Measurements from ENCODE around the gene DIS3.
"Not testable (repeated sequence)": the region's sequence is repeated elsewhere in the genome, so short reads cannot be mapped to it uniquely, and the experiment has no call there.

DIS3 gene, protein sequence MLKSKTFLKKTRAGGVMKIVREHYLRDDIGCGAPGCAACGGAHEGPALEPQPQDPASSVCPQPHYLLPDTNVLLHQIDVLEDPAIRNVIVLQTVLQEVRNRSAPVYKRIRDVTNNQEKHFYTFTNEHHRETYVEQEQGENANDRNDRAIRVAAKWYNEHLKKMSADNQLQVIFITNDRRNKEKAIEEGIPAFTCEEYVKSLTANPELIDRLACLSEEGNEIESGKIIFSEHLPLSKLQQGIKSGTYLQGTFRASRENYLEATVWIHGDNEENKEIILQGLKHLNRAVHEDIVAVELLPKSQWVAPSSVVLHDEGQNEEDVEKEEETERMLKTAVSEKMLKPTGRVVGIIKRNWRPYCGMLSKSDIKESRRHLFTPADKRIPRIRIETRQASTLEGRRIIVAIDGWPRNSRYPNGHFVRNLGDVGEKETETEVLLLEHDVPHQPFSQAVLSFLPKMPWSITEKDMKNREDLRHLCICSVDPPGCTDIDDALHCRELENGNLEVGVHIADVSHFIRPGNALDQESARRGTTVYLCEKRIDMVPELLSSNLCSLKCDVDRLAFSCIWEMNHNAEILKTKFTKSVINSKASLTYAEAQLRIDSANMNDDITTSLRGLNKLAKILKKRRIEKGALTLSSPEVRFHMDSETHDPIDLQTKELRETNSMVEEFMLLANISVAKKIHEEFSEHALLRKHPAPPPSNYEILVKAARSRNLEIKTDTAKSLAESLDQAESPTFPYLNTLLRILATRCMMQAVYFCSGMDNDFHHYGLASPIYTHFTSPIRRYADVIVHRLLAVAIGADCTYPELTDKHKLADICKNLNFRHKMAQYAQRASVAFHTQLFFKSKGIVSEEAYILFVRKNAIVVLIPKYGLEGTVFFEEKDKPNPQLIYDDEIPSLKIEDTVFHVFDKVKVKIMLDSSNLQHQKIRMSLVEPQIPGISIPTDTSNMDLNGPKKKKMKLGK

DNA sequence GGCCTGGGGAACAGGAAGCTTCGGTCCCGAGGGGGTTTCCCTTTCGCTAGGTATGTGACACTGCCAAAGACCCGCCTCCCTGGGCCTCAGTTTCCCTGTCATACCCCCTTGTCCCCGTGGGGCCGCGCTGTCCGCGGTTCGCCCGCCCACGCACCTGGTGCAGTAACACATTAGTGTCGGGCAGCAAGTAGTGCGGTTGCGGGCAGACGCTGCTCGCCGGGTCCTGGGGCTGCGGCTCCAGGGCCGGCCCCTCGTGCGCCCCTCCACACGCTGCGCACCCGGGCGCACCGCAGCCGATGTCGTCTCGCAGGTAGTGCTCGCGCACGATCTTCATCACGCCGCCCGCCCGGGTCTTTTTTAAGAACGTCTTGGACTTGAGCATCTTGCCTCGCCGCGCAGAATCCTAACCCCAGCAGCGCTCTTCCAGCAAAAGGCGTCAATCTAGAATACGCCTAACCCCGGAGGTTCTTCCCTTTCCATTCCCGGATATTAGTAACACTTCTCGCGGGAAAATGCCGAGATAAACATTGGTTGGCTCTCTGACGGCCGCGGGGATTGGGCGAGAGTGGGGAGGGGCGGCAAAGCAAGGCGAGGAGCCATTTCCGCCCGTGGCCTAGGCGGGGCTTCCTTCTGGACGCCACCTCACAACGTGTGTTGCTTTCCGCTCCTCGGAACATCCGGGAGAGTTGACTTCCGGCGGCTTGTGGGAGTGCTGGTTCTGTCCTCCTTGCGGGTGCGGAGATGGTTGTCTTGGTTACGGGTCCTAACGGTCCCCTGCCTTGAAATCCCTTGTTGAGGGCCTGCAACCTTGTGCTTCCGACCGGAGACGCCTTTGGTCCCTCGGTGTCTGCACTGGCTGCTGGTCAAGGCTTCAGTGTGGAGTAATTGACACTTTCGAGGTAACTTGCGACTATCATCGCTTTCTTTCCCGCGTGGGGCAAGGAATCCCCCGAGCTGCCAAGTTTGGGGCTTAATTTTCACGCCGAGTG is at the start of gene DIS3, which contains the start of gene PIBF1:
DIS3 (minus strand) TSS at position 450 of the 989 bp plus-strand sequence; CDS start at position 382, 68 bp downstream.
PIBF1 (plus strand) TSS at position 683 of the 989 bp plus-strand sequence. CDS start 1,337 bp downstream, outside the sequence.
- DNase-seq = peak; percentile 90

DNA sequence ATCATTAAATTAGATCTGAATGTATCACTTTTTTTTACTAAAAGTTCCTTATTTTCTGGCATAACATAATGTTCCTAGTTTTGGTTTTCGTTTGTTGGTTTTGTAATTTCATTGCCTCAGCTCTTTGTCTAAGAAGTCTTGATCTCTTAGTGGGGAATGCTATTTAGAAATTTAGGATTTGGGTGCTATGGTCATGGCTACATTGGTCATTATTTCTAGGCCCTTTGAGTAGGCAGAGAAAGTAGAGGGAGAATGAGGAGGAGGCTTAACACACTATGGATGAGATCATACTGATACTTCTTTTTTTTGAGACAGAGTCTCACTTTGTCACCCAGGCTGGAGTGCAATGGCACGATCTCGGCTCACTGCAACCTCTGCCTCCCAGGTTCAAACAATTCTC is 42.0 kb upstream of the DIS3 start:
- no peak for DNase-seq

DNA sequence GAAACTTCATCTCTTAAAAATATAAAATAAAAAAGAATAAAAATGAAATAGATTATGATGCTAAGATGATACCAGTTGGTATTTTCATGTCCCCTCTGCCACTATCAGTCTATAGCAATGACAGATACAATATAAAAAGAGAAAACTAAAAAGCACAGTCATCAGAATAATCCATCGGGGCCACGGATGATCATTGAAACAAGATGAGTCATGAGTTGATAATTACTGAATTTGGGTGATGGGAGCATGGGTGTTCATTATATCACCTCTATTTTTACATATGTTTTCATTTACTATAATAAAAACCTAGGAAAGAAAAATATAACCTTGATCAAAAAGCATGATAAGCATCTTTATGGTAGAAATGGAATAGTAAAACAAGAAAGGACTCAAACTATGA is 41.4 kb upstream of the DIS3 start:
- no peak for DNase-seq

DNA sequence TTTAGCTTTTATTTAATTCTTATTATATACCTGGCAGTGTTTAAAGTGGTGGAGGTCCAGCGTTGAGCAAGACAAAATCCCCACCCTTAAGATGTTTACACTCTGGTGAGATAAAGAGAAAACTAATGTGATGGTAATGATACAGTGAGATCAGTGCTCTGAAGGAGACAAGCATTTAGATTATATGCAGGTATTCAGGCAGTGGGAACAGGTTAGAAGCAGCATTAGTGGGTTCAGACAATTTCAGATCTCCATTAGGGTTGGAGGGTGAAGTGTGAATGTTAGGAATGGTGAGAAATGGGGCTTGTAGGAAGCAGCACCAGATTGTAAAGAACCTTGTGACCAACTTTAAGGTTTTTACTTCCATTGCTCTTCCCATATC is 39.2 kb upstream of the DIS3 start:
- no peak for DNase-seq

DNA sequence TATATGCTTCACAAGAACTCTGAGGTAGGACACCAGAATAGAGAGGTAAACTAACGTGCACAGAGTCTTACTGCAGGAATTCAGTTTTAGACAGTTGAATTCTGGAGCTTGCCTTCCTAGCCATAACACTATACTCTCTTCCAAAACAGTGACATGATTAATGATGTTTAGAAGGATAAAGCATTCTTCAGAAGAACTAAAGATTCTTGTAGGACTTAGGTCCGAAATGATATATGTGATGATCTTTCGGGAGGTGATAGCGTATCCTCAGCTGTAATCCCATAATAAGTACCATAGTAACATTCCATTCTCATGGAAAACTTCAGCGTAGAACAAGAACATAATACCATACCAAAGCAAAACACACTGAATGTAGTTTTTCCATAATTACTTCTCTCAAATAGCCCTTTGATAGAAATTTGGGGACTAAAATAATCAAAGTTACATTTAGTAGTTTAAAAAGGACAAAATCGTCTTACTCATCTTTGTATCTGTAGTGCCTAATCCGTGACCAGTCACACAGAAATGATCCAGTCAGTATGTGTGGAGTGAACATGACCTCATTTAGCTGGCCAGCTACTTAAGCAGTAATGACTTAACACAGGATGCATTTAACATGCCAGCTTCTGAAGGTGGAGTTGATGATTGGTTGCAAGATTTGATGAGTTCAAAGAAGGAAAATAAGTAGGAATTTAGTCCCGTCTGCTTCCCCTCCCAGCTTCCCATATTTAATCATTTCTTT is 38.6 kb upstream of the DIS3 start:
- DNase-seq = no peak

DNA sequence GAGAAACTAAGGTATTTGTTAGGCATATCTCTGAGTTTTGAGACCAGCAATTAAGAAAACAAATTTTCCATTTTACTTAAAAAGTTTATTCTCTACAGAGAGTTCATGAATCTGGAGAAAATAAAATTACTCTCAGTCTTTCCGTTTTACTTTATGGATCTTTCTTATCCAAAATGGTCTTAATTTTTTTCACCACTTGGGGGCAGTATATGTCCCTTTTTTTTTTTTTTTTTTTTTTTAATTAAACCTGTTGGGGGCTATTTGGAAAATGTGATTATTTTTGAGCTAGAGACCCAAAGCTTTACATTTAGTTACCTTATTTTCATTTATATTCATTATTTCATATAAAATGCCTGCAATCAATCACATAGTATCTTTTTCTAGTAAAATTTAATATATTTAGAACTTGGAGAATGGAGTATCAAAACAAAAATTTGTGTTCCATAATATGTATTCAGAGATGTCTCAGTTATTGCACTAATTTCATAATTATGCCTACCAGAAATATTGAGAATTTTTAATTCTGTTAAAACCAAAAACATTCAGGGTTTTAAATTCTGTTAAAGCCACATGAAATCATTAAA is 27.3 kb upstream of the DIS3 start:
- DNase-seq = no peak

DNA sequence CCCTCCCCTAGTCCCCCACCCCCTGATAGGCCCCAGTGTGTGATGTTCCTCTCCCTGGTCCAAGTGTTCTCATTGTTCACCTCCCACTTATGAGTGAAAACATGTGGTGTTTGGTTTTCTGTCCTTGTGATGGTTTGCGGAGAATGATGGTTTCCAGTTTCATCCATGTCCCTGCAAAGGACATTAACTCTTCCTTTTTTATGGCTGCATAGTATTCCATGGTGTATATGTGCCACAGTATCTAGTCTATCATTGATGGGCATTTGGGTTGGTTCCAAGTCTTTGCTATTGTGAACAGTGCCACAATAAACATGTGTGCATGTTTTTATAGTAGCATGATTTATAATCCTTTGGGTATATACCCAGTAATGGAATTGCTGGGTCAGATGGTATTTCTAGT is 24.8 kb upstream of the DIS3 start:
- DNase-seq = not testable (repeated sequence)

DNA sequence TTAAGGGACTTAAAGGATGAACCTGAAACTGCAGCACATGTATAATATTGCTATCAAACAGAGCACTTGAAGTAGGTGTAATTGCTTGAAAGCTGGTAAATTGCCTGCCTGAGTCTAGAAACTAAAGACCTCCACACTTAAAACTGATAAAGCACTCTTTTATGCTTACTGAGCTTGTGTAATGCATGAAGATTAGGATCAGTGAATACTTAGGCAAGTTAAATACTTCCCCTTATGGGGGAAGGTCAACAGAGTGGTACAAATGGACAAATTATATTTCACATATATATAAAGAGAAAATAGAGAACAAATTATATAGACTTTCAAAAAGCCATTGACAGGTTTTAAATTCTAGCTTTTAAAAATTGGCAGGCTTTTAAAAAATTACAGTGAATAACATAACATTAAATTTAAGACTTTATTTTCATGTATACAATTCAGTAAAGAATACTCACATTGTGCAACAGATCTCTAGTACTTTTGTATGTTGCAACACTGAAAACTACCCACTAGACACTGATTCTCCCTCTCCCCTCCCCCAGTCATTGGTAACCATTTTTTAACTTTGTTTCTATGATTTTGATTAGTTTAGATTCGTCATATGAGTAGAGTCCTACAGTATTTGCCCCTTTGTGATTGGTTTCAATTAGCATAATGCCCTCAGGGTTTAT is 24.1 kb upstream of the DIS3 start:
- DNase-seq = no peak

DNA sequence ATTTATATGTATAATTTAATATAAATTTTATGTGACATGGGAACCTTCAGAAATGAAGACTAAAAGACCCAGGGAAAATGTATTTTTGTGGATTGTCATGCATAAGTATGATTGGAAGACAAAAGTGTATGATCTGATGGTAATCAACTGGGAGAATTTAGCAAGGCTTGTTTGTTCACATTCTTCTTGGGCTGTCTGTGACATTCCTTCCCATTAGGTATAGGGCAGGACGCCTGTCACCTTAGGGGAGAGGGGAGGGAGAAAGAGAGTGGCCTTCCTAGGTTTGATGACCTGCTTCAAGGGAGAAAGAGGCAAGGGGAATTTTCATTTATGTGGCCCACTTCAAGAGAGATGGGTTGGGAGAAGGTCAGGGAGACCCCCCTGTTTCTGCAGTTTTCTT is 22.6 kb upstream of the DIS3 start:
- no peak for DNase-seq

DNA sequence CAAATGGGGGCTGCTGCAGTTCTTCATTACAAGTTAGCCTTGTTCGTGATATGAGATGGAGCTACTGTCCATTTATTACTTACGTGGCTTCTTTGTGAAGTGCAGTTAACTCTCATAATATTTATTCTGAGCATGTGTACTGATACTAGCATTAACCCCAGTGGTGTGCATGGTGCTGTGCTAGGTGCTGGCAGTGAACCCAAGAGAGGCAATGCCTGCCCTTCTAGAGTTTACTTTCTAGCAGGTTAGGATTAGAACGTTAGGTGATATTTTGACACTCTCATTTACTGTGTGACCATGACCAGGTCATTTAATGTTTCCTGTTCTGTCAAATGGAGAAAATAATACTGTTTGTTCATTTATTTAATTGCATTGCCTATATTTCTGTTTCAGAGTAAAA is 17.1 kb upstream of the DIS3 start:
- no peak for DNase-seq

DNA sequence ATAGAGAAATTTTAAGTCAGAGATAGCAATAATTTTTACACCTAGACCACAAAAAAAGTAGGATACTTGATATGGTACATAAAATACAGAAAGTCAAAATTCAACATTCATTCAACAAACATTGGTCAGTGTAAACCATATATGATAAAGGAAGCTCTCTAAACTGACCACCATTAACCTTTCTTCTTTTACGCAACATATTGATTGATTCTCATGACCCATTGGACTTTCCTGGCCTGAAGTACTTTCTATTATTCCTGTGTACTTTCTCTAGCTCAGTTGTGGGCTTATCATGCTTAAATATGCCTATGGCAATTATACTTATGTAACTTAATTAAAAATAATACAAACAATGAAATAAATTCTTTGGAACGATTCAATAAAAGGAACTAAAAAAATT is 10.9 kb upstream of the DIS3 start:
- DNase-seq = no peak

DNA sequence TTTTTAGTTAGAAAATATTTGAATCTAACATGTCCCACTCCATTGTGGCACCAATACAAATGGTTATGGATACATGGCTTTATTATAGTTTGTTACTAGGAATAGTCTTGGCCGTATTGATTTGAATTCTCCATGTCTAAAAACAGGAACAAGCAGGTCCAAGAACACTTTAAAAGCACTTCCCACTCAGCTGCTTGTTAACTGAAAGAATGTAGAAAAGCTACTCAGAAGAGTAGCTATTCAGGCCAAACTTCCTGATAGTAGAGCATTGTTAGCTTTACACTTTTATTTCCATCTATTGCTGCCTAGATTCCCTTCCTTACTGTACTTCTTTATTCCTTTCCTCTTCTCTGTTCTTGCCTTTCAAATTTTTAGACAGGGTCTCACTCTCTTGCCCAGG is 7.1 kb upstream of the DIS3 start:
- DNase-seq = no peak

DNA sequence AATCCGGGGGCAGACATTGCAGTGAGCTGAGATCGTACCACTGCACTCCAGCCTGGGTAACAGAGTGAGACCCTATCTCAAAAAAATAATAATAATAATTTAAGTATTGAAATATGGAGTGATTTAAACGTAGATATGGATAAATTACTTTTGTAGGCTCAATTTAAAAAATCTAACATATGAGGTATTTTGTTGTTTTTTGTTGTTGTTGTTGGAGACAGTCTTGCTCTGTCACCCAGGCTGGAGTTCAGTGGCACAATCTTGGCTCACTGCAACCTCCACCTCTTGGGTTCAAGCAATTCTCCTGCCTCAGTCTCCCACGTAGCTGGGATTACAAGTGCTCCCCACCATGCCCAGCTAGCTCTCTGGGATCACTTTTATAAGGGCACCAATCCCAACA is 3.0 kb upstream of the DIS3 start:
- not testable (repeated sequence) for DNase-seq

DNA sequence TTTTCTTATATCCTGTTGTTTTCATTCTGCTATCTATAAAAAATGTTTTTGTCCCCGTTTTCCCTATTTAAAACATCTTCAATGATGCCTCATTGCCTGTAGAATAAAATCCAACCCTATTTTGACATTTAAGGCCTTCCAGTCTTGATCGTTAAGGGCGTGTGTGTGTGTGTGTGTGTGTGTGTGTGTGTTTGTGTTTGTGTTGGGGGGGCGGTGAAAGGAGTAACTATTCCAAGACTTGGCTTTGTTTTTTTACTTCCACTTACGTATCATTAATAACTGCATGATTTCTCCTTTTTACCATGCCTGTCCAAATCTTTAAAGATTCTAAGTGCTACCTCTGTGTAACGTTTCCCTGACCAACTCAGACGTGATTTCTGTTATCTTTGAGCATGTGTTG is 1.0 kb upstream of the DIS3 start:
- no peak for DNase-seq

DNA sequence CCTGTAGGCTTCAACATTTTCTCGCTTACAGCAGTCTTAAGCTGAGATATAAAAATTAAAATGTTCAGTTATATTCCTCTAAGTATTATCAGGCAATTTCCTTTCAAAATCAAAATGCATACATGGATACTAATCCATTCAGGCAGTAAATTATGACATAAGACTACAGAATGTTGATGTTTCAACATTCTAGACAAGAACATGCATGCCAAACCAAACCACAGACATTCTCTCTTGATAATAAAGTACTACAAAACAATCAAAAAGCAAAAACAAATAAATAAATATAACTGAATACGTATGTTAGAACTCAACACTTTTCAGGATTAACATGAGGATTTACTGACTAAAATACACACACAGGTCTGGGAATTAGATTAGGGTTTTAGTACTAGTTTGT is 7.7 kb downstream of the DIS3 start:
- DNase-seq = no peak

DNA sequence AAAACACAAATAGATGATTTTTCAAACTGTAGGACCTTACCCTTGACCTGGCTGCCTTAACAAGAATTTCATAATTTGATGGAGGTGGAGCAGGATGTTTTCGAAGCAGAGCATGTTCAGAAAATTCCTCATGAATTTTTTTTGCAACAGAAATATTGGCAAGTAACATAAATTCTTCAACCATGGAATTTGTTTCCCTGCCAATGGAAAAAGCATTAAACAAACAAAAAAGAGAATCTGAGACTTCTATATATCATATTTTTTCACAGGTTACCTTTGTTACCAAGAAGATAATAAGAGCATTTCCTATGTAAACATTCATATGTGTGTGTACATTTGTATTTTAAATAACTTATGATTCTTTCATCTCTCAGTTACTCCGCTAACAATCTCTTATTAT is 18.3 kb downstream of the DIS3 start:
- DNase-seq = no peak

DNA sequence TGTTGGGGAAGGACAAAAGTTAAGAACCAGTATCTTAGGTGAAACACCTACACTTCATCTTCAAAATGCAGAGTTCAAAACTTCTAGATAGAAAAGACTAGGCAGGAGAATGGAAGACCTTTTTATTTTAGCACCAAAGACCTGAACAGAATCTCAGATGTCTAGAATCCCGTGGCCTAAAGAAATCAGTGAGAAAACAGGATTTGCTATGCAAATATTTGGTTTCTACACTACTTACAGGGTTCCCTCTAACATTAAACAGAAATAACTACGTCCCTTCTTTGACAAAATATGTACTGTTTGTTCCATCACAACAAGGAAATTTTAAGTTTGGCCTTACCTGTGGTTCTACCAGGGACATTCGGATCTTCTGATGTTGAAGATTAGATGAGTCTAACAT is 21.5 kb downstream of the DIS3 start:
- no peak for DNase-seq

DNA sequence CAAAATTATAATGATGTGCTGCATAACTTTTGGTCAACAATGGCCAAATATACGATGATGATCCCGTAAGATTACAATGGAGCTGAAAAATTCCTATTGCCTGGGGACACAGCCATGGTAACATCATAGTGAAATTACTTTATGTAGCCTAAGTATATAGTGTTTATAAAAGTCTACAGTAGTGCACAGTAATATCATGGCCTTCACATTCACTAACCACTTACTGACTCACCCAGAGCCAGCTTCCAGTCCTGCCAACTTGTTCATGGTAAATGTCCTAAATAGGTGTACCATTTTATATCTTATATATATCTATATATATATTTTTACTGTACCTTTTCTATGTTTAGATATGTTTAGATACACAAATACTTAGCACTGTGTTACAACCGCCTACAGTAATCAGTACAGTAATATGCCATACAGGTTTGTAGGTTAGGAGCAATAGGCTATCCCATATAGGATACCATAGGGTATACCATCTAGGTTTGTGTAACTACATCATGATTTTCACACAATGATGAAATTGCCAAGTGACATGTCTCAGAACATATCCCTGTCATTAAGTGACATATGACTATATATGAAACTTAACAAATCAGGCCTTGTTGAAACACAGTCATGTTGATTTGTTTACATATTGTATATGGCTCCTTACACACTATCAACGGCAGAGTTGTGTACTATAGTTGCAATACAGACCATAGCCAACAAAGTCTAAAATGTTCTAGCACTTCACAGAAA is 23.7 kb downstream of the DIS3 start:
- DNase-seq = no peak

DNA sequence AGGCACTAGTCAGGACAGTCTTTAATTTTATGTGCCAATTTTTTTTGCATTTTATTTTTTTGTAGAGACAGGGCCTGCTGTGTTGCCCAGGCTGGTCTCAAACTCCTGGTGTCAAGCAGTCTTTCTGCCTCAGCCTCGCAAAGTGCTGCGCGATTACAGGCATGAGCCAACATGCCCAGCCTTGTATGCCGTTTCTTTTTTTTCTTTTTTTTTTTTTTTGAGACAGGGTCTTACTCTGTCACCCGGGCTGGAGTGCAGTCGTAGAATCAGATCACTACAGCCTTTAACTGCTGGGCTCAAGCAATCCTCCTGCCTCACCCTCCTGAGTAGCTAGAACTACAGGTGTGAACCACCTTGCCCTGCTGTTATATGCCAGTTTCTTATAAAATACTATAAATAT is 27.6 kb downstream of the DIS3 start:
- DNase-seq = no peak

DNA sequence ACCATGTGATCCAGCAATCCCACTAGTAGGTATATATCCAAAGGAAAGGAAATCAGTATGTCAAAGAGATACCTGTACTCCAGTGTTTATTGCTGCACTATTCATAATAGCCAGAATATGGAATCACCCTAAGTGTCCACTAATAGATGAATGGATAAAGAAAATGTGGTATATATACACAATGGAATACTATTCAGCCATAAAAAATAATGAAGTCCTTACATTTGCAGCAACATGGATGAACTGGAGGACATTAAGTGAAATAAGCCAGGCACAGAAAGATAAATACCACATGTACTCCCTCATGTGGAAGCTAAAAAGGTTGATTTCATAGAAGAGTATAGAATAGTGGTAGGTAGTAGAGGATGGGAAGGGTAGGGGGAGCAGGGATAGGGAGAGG is 30.5 kb downstream of the DIS3 start:
- DNase-seq = no peak

Data from NCI-H2107 (cell line).